Cortex of kidney (tissue), 1 donor: ENCODE data around the gene RUNX1.
"Not testable (repeated sequence)": the region's sequence is repeated elsewhere in the genome, so short reads cannot be mapped to it uniquely, and the experiment has no call there.

Experiments used
- DNase-seq: peaks from one replicate; lab custom pipeline; 2025; lab: John Stamatoyannopoulos, UW

The RUNX1 gene

DNA sequence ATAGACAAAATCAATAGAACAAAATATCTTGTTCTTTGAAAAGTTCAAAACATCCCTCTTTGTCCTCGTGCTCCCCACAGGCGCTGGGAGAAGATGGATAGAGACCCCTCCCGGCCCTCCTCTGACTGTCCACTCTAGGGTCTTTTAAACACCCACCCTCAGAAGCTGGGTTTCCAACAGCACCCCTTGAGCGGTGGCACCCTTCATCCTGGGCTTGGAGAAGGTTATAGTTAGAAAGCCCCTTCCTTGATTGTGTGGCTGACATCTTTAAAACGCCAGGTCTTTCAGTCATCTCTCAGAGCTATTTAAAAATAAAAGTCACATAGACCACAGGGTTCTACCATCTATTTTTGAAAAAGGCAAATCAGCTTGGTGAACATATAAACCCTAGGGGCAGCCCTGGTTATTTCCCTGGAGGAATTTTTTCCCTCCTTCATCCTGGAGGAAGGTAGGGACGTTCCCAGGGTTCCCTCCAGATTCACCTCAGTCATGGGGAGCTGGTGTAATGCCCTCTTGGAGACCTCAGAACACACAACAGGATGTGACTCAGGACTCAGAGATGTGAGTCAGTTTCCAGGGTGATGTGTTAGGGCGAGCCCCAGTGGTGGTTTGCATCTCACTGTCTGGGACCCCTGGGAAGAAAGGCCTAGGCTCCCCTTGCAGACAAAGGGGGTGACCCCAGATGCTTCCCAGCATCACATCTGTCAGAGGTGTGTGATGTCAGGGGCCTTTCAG lies 241.8 kb downstream of the RUNX1 start:
- DNase-seq = no peak

DNA sequence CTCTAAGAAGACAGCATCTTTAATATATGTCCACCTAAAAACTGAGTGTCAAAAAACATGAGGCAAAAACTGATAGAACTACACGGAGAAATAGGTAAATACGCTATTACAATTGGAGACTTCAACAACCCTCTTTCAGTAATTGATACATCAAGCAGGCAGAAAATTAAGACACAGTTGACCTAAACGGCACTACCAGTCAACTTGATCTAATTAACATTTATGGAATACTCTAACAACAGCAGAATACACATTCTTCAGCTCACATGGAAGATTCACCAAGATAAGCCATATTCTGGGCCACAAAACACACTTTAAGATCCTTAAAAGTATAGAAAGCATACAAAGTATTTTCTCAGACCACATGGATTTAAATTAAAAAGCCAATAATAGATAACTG lies 242.7 kb downstream of the RUNX1 start:
- DNase-seq = no peak

DNA sequence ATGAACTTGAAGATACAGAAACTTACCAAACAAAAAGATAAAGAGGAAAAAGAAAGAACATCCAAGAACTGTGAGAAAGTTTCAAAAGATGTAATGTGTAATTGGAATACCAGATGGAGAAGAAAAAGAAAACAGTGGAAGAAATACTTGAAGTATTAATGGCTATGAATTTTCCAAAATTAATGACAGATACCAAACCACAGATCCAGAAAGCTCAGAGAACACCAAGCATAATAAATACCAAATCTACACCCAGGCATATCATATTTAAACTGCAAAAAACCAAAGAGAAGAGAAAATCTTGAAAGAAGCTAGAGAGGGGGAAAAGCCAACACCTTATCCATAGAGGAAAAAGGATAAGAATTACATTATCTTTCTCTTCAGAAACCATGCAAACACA lies 243.9 kb downstream of the RUNX1 start:
- DNase-seq = no peak

- not testable (repeated sequence) for DNase-seq
Observed at GRCh38 chr21:34804584-34804983, 244.5 kb downstream of the RUNX1 start.

DNA sequence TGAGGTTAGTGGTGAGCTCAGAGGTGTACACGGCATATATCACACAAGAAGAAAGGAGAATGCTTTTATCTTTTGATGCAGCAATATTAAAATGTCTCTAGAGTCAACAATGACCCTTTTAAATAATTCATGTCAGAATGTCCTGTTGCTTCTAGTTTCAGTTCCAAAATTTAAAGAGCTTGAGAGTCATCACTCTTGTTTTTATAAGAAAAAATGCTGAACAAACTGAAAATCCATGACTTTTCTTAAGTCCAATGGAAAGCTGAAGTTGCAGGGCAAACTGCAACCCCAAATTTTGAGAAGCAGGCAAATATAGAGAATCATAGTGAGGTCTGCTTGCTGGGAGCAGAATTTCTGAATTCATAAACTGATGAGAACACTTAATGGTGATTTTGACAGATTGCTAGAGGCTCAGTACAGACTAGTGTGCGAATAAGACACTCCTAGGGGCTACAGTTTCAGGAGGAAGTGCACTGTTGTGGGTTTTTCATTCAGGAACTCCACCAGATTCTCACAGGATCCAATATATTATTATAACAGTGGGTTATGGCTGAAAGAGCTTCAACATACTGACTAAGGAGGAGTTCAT lies 245.2 kb downstream of the RUNX1 start:
- no peak for DNase-seq

DNA sequence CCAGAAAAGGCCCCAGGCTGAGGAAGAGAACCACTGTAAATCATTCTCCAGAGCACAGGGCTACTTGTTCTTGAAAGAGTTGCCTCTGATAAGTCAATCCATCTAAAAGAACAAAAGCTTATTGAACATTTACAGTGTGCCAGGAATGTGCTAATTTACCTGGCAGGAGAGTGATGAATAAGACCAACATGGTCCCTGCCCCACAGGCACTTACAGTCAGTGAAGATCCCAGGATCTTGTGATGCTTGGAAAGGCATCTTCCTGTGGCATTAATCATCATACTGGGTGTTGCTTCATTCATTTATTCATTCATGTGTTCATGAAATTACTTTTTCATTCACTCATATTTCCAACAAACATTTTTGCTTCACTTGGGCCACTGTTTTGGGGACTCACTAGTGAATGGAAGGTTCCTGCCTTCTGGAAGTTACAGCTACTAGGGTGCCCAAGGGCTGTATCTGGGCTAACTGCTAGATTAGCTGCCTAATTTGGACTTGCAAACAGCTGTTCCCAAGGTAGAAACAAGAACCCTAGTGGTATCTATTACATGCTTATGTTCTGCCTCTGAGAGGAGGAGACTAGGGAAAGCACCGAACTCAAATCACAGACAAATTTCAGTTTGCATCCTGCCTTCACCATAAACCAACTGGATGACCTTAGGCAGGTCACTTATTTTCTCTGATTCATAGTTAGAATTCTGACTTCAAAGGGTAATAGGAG lies 246.8 kb downstream of the RUNX1 start:
- no peak for DNase-seq

- no peak for DNase-seq
Observed at GRCh38 chr21:34801519-34802132, 247.5 kb downstream of the RUNX1 start.

DNA sequence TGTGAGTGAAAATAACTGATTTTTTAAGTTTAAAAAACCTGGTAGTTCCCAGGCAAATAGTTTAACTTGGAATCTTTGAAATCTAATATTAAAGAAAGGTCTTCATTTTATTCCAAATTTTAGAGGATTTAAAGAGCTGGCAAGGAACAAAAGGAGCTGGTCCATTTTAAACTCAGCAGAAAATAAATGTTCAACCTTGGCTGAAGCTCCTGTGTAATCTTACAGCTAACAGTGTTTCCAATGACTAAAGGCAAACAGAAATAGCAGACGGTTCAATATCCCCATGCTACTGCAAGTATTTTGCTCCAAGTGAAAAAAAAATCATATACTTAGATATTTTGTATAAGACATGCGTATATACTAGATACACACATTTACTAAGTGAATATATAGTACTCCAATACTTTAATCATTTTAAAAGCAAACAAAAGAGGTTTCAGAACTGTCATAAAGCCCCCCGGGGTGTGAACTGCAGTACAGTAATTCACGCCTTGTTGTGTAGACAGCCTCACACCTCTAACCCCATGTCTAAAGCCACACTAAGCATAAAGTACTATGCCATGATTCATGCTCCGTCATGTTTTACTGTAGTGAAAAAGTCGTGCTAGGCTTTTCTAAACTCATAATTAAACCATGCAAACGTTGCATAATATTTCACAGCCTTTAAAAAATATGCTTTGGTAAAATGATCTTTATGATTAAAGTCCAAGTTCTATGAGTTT lies 248.1 kb downstream of the RUNX1 start:
- no peak for DNase-seq

- DNase-seq = no peak
Observed at GRCh38 chr21:34799092-34799491, 250.0 kb downstream of the RUNX1 start.

DNA sequence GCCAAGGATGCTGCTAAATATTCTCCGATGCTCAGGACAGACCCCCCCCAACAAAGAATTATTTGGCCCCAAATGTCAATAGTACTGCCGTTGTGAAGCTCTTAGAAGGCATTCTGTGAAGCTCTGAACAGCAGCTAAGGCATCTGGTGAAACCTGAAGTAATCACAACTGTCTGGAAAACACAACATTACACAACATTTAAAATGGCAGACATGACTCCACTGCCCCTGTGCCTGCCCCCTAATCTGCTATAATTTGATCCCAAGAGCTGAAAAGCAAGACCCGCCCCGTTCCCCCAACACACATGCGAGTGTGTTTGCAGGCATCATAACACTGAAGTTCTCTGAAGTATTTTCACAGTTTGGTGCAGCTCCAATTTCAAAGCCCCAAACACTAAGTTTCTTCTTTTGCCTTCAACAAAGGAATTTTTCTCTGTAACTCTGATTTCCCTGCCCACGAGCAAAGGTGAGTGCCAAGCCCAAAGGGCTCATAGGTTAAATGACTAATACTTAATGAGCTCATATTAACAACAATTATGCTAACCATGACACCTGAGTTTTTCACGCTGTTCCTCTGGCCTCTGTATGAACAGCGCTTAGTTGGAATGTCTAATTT lies 251.1 kb downstream of the RUNX1 start:
- DNase-seq = no peak

DNA sequence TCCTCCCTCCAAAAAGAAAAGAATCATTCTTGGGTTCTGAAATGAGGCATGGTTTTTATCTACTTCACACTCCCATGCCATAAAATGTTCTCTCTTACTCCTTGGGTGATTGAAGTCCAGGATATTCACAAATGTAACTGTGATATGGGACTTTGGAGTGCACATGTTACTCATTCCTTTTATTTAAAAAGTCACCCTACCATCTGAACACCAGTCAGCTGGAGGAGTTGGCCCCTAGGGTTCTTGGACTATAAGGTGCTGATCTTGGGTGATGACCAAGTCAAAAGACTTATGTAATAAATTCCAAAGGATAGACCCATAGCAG lies 251.9 kb downstream of the RUNX1 start:
- no peak for DNase-seq

GRCh38 chr21:34796518-34797200 lies 252.4 kb downstream of the RUNX1 start:
- no peak for DNase-seq

DNA sequence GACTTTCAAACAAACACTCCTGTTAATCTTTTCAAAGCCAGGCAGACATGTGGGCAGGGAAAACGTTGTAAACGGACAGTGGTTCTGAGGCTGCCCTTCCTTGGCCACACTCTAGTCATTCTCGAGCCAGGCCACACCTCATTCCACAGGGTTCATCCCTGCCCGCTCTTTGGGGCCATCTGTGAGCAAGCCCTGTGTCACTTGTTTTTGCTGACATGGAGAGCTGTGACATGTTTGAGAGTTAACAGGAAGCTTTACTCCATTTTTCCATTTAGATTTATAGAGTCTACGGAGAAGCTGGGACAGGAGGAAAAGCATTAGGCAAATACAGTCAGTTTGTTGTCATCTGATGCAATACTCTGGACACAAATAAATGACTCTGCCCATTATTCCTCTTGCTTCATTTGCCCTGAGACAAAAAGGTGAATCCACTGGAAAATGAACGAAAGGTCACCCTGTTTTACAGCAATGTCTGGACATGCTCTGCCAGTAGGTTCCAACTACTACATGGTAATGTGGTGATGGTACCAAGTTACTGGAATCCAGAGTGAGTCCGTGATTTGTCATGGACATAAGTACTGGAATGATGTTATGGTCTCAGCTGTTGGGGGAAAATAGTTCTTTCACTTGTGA lies 253.4 kb downstream of the RUNX1 start:
- DNase-seq = no peak

DNA sequence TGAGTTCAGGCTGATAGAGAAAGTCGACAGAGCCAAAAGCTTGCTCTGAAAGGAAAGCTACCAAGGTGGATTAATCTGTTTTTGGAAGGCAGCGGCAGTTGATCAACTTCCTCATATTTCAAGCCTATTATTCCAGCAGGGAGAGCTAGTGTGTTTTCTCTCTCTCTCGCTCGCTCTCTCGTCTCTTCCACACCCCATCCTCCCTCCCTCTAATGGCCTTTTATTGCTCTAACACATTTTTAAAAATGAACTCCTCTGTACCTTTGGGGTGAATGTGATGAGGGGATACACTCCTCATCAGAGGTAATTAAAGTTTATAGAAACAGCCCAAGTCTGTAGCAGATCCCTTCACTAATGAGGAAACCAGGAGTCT lies 253.9 kb downstream of the RUNX1 start:
- DNase-seq = no peak

- no peak for DNase-seq
Observed at GRCh38 chr21:34794686-34795085, 254.4 kb downstream of the RUNX1 start.

GRCh38 chr21:34793471-34793870 lies 255.6 kb downstream of the RUNX1 start:
- no peak for DNase-seq

GRCh38 chr21:34792504-34793089 lies 256.5 kb downstream of the RUNX1 start:
- no peak for DNase-seq

GRCh38 chr21:34791776-34792503 lies 257.2 kb downstream of the RUNX1 start:
- DNase-seq = no peak

DNA sequence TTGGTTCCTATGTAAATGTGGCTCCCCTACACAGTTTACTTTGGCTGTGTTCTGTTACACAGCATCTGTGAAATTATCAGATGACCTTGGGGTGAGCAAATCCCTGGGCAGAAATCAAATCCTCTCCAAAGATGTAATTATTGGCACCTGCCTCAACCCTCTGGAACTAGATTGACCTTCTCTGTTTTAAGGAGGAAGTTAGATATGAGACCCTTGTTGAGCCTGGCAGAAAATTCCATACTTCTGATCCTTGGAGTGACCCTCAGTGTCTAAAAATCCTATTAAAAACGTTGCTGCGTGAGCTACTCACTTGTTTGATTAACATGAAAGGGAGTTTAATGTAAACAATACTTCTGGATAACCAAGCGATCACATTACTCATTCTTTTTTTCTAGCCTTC lies 258.3 kb downstream of the RUNX1 start:
- DNase-seq = no peak

DNA sequence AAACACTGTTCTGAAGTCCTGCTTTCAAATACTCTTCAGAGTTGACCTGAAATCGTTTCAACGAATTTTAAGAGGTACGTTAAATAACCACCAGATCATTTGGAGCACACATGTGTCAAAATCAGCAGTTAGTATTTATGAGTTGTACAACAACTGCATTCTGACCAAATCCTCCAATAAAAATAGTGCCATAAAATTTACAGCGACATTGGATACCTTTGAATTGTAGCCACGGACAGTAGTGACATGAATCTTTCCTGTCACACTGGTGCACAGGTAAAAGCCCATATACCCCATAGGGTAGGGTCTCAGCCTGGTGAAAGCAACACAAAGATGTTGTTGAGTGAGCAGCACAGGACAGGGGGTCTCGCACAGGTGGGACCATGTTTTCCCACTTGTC lies 258.8 kb downstream of the RUNX1 start:
- no peak for DNase-seq
